A549 (cell line): Measurements from ENCODE around the gene SNX3. TPM values are rescaled to one million over a fixed set of nuclear protein-coding genes. Genes with fewer than 3 reads are reported as not detected.

Experiments used
- ATAC-seq, 2 experiments: fragments of 200-7000 bp in 1 of 2; fragments of >200 bp in 1 of 2; cut with Nextera tagmentation in 1 of 2; cut with Tn5 transposase in 1 of 2; 3 replicates each; pipeline versions ENCODE4 v1.8.0 to v1.9.1; 2018 to 2020; ENCODE audit warnings: mild to moderate bottlenecking in 1 of 2, moderate library complexity in 1 of 2
- CTCF ChIA-PET: fragments of 300-600 bp; sonication (Branson Sonifier 250); formaldehyde crosslinking; extraction: SDS; loops from one replicate; lab custom pipeline; 2021; ENCODE audit warnings: antibody characterized with exemption, inconsistent platforms; lab: Yijun Ruan, JAX
- POLR2A ChIA-PET: fragments of 350-600 bp; formaldehyde crosslinking; extraction: SDS; loops from one replicate; lab custom pipeline; 2021; ENCODE audit warnings: antibody characterized with exemption, inconsistent platforms; lab: Yijun Ruan, JAX
- DNase-seq, 2 experiments: peaks; one replicate each; pipeline versions ENCODE4 v3.0.0 to v3.0.0-alpha.2; 2011 to 2016; ENCODE audit warnings: low read depth in 1 of 2, low spot score in 1 of 2
- FAIRE-seq: peaks from 2 replicates; lab custom pipeline; 2011; peaks lifted over from hg19 to GRCh38; lab: Jason Lieb, UNC
- H3K27ac ChIP-seq, 2 experiments: fragments of >200 bp; sonication (Bioruptor Twin); formaldehyde crosslinking; 3 replicates each; pipeline ENCODE4 v1.5.1; 2016 to 2017
- H3K4me1 ChIP-seq: fragments of >200 bp; sonication (Bioruptor Twin); formaldehyde crosslinking; 3 replicates; pipeline ENCODE4 v1.6.1; 2016
- H3K4me2 ChIP-seq: fragments of >200 bp; sonication (Bioruptor Twin); formaldehyde crosslinking; 3 replicates; pipeline ENCODE4 v1.6.1; 2016
- H3K4me3 ChIP-seq: fragments of >200 bp; sonication (Bioruptor Twin); formaldehyde crosslinking; 3 replicates; pipeline ENCODE4 v1.5.1; 2016
- H3K9me3 ChIP-seq: fragments of >200 bp; sonication (Bioruptor Twin); formaldehyde crosslinking; 3 replicates; pipeline ENCODE4 v1.6.1; 2016
- BHLHE40 ChIP-seq: IDR thresholded peaks from 2 replicates; pipeline ENCODE4 v1.6.1; 2012; ENCODE audit warnings: low read depth, low read length, inconsistent platforms
- CBX2 ChIP-seq: fragments of 200-600 bp; sonication (generic); IDR thresholded peaks from 2 replicates; pipeline ENCODE4 v1.6.1; 2016; ENCODE audit warnings: low read depth, mild to moderate bottlenecking, borderline replicate concordance
- CBX8 ChIP-seq: fragments of 200-600 bp; sonication (generic); IDR thresholded peaks from 2 replicates; pipeline ENCODE4 v1.6.1; 2016
- CEBPB ChIP-seq, 2 experiments: fragments of >200 bp in 1 of 2; sonication (Bioruptor Twin) in 1 of 2; formaldehyde crosslinking in 1 of 2; IDR thresholded peaks; 2 replicates each; pipeline ENCODE4 v1.6.1; 2012 to 2016
- CHD2 ChIP-seq: fragments of 150-350 bp; IDR thresholded peaks from 2 replicates; pipeline ENCODE4 v1.6.1; 2014; ENCODE audit warnings: low read length; ENCODE audit not compliant: partially characterized antibody
- EHF ChIP-seq: fragments of 250-450 bp; sonication (Bioruptor Pico); IDR thresholded peaks from 2 replicates; pipeline ENCODE4 v1.5.0; 2020; ENCODE audit warnings: mild to moderate bottlenecking
- ELK1 ChIP-seq: fragments of 150-350 bp; IDR thresholded peaks from 2 replicates; pipeline ENCODE4 v1.6.1; 2014; ENCODE audit warnings: low read depth, mild to moderate bottlenecking, low read length
- ESRRA ChIP-seq: fragments of 150-350 bp; IDR thresholded peaks from 2 replicates; pipeline ENCODE4 v1.6.1; 2014; ENCODE audit warnings: mild to moderate bottlenecking, low read length, borderline replicate concordance
- FOSL2 ChIP-seq, 2 experiments: fragments of 450-650 bp in 1 of 2; fragments of >200 bp in 1 of 2; sonication (Bioruptor Twin) in 1 of 2; formaldehyde crosslinking; IDR thresholded peaks; 2 replicates each; pipeline versions ENCODE4 v1.5.0 to v1.6.1; 2016 to 2020; ENCODE audit warnings: mild to moderate bottlenecking in 1 of 2, moderate library complexity in 1 of 2
- FOXS1 ChIP-seq: fragments of 250-450 bp; sonication (Bioruptor Pico); IDR thresholded peaks from 2 replicates; pipeline ENCODE4 v1.5.0; 2020; ENCODE audit warnings: mild to moderate bottlenecking, moderate library complexity
- GATA3 ChIP-seq: IDR thresholded peaks from 2 replicates; pipeline ENCODE4 v1.6.1; 2012; ENCODE audit warnings: borderline replicate concordance
- HDAC2 ChIP-seq: fragments of 200-600 bp; sonication (generic); IDR thresholded peaks from 2 replicates; pipeline ENCODE4 v1.6.1; 2016
- HEYL ChIP-seq: fragments of 250-450 bp; sonication (Bioruptor Pico); IDR thresholded peaks from 2 replicates; pipeline ENCODE4 v1.8.0; 2021; ENCODE audit warnings: mild to moderate bottlenecking, moderate library complexity
- JUN ChIP-seq, 2 experiments: fragments of >200 bp; sonication (Bioruptor Twin); formaldehyde crosslinking; IDR thresholded peaks; 2 replicates in 1 of 2; 3 replicates in 1 of 2; pipeline ENCODE4 v1.6.1; 2016 to 2017
- JUNB ChIP-seq: fragments of >200 bp; sonication (Bioruptor Twin); formaldehyde crosslinking; IDR thresholded peaks from 2 replicates; pipeline ENCODE4 v1.6.1; 2016
- MYC ChIP-seq: IDR thresholded peaks from 2 replicates; pipeline ENCODE4 v1.6.1; 2012; ENCODE audit warnings: mild to moderate bottlenecking, inconsistent platforms, low read length, improper control_type of control experiment, borderline replicate concordance
- NR3C1 ChIP-seq: fragments of >200 bp; sonication (Bioruptor Twin); formaldehyde crosslinking; IDR thresholded peaks from 3 replicates; pipeline ENCODE4 v1.6.1; 2017
- PHF8 ChIP-seq: fragments of 200-600 bp; sonication (generic); IDR thresholded peaks from 2 replicates; pipeline ENCODE4 v1.6.1; 2016; ENCODE audit warnings: low read depth, mild to moderate bottlenecking, antibody characterized with exemption, moderate library complexity, borderline replicate concordance
- POLR2AphosphoS2 ChIP-seq: conservative IDR thresholded peaks from 2 replicates; pipeline ENCODE4 v1.6.1; 2012; ENCODE audit warnings: low read length, improper control_type of control experiment, inconsistent platforms
- RAD21 ChIP-seq, 2 experiments: fragments of >200 bp in 1 of 2; sonication (Bioruptor Twin) in 1 of 2; formaldehyde crosslinking in 1 of 2; IDR thresholded peaks in 1 of 2; conservative IDR thresholded peaks in 1 of 2; 2 replicates in 1 of 2; 3 replicates in 1 of 2; pipeline ENCODE4 v1.6.1; 2012 to 2018; ENCODE audit warnings: inconsistent platforms in 1 of 2
- RARB ChIP-seq: fragments of 250-450 bp; sonication (Bioruptor Pico); IDR thresholded peaks from 2 replicates; pipeline ENCODE4 v1.8.0; 2021; ENCODE audit warnings: mild to moderate bottlenecking, moderate library complexity
- RCOR1 ChIP-seq: fragments of 150-350 bp; IDR thresholded peaks from 2 replicates; pipeline ENCODE4 v1.6.1; 2014; ENCODE audit warnings: antibody characterized with exemption, low read length, low read depth
- REST ChIP-seq: fragments of 200-600 bp; sonication (generic); IDR thresholded peaks from 2 replicates; pipeline ENCODE4 v1.6.1; 2016; ENCODE audit warnings: antibody characterized with exemption, mild to moderate bottlenecking, moderate library complexity
- SMC3 ChIP-seq: fragments of >200 bp; sonication (Bioruptor Twin); formaldehyde crosslinking; IDR thresholded peaks from 3 replicates; pipeline ENCODE4 v1.6.1; 2018; ENCODE audit warnings: inconsistent platforms
- TP53 ChIP-seq: fragments of 250-450 bp; sonication (Bioruptor Pico); IDR thresholded peaks from 2 replicates; pipeline ENCODE4 v1.5.0; 2021; ENCODE audit warnings: mild to moderate bottlenecking, moderate library complexity
- USF2 ChIP-seq: fragments of 450-650 bp; IDR thresholded peaks from 2 replicates; pipeline ENCODE4 v1.6.1; 2014; ENCODE audit warnings: antibody characterized with exemption
- ZC3H11A ChIP-seq: fragments of 450-650 bp; IDR thresholded peaks from 2 replicates; pipeline ENCODE4 v1.6.1; 2014; ENCODE audit warnings: antibody characterized with exemption, mild to moderate bottlenecking
- WGBS: methylation state at CpG from one replicate; pipeline ENCODE4 v1.1.6; 2017; ENCODE audit errors: missing lambda C conversion rate; 5-methylcytosine and 5-hydroxymethylcytosine counted together
- polyA plus RNA-seq, 4 experiments: library from polyadenylated mRNA; depleted of rRNA in 3 of 4; stranded (reverse); fragments of >200 nt; fragmentation: RNase III in 1 of 4; extraction: RNeasy Plus Mini Kit Qiagen cat#74134 plus additional on column Dnase treatment in 1 of 4; gene quantifications; 2 replicates in 3 of 4; 3 replicates in 1 of 4; pipeline ENCODE4 v1.2.3, GENCODE V29; 2011 to 2017

SNX3 gene
- polyA plus RNA-seq, 2 of the 4 experiments (the other 2 are of a cell fraction): 106 to 214 TPM

GRCh38 chr6:108287373-108287772 is 26.5 kb upstream of the SNX3 start (continued):
- TF ChIP-seq HEYL (CRISPR knock-in tag) (no peak), CBX2 (no peak), FOSL2 (IDR thresholded peaks at IDR 0.05) (no peak), FOSL2 (CRISPR knock-in tag; IDR thresholded peaks at IDR 0.05) (no peak), EHF (CRISPR knock-in tag) (no peak), JUN (IDR thresholded peaks at IDR 0.05) (no peak)
- TF ChIP-seq, all 56 proteins: peak for 0

GRCh38 chr6:108286366-108286765 is 25.5 kb upstream of the SNX3 start:
- DNase-seq (no peak), FAIRE-seq (no peak), ATAC-seq (no peak)
- 79% methylated on average over 4 of the region's 4 CpGs for WGBS
- no peaks in the 10 kb centered on the region for H3K4me1 ChIP-seq
- ChIA-PET POLR2A (no interaction called here), CTCF (no interaction called here)
- H3K4me3 ChIP-seq: no peak overlapping the region
- no peak for TF ChIP-seq ZC3H11A
- no peak for TF ChIP-seq TP53 (CRISPR knock-in tag)
- no peak for TF ChIP-seq CEBPB (IDR thresholded peaks at IDR 0.05)
- no peak for TF ChIP-seq FOXS1 (CRISPR knock-in tag)
- no peak for TF ChIP-seq ELK1
- no peak for TF ChIP-seq EHF (CRISPR knock-in tag)
- no peak overlapping the region for H3K27ac ChIP-seq
- H3K4me2 ChIP-seq: no peak overlapping the region
- H3K9me3 ChIP-seq: no peaks in the 10 kb centered on the region

DNA sequence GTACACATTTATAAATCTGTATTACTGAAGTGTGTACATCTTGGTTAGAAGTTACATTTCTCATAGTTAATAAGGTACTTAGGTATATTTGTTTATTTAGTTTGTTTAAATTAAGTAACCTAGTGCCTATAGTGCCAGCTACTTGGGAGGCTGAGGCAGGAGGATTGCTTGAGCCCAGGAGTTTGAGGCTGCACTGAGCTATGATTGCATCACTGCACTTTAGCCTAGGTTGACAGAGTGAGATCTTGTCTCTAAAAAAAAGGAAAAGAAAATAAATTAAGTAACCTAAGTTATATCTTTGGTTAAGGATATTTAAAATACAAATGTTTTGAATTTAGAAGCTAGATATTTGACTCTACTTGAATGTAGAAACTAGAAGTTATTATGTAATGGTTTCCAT is 24.5 kb upstream of the SNX3 start:
- Histone ChIP-seq H3K4me2 (no peak overlapping the region), H3K27ac (no peak overlapping the region), H3K9me3 (no peaks in the 10 kb centered on the region)
- CTCF ChIA-PET: interaction anchor here (1.1 kb wide), 1 partner anchor 206 kb away, joined by 3 read pairs; no protein-coding TSS in a partner anchor
- ATAC-seq (no peak), DNase-seq (no peak), FAIRE-seq (no peak)
- POLR2A ChIA-PET: no interaction called here
- TF ChIP-seq RARB (CRISPR knock-in tag): no peak
- TF ChIP-seq, all 56 proteins: peak for 0
- no peak overlapping the region for H3K4me3 ChIP-seq
- no peaks in the 10 kb centered on the region for H3K4me1 ChIP-seq

DNA sequence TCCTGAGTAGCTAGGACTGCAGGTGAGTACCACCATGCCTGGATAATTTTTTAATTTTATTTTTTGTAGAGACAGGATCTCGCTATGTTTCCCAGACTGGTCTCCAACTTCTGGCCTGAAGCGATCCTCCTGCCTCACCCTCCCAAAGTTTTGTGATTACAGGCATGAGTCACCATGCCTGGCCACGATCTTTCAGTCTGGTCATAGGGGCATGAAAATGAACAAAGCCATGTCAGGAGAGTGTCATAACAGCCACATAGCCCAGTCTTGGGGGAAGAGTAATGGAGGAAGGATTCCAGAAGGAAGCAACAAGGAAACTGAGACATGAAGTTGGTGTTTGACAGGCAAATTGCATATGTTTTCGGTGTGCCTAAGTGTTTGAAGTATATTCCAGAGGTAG is 17.0 kb upstream of the SNX3 start:
- ChIA-PET CTCF (no interaction called here), POLR2A (no interaction called here)
- no peak for ATAC-seq
- H3K4me1 ChIP-seq: no peaks in the 10 kb centered on the region
- FAIRE-seq: no peak
- no peak for DNase-seq
- H3K4me3 ChIP-seq: no peak overlapping the region
- no peaks in the 10 kb centered on the region for H3K9me3 ChIP-seq
- WGBS: 56% methylated on average over 4 of the region's 4 CpGs
- no peak overlapping the region for H3K27ac ChIP-seq
- no peak overlapping the region for H3K4me2 ChIP-seq
- TF ChIP-seq FOSL2 (IDR thresholded peaks at IDR 0.05): no peak
- no peak for TF ChIP-seq FOSL2 (CRISPR knock-in tag; IDR thresholded peaks at IDR 0.05)
- no peak for TF ChIP-seq ESRRA
- no peak for TF ChIP-seq SMC3
- TF ChIP-seq USF2: no peak
- no peak for TF ChIP-seq REST
- TF ChIP-seq GATA3: no peak
- TF ChIP-seq CBX8: no peak
- TF ChIP-seq CHD2: no peak
- TF ChIP-seq NR3C1: no peak
- TF ChIP-seq POLR2AphosphoS2: no peak
- TF ChIP-seq RAD21 (conservative IDR thresholded peaks at IDR 0.05 in 1 of 2, IDR thresholded peaks at IDR 0.05 in 1 of 2): no peak
- no peak for TF ChIP-seq BHLHE40
- TF ChIP-seq MYC: no peak
- TF ChIP-seq HDAC2: no peak
- TF ChIP-seq FOXS1 (CRISPR knock-in tag): no peak
- TF ChIP-seq PHF8: no peak
- TF ChIP-seq RCOR1: no peak
- TF ChIP-seq JUNB: no peak
